H9 (cell line): ENCODE data around the gene BOLA3. TPM values are rescaled to one million over a fixed set of nuclear protein-coding genes. Genes with fewer than 3 reads are reported as not detected.

Source experiments
- DNase-seq: peaks from one replicate; pipeline ENCODE4 v3.0.0-alpha.2; 2017
- H2AFZ ChIP-seq: one replicate; pipeline ENCODE4 v1.6.1; 2013; ENCODE audit warnings: mild to moderate bottlenecking, low read length, control low read depth, moderate library complexity
- H2AK5ac ChIP-seq: 2 replicates; pipeline ENCODE4 v1.6.1; 2013; ENCODE audit warnings: low read length, control low read depth, mixed read lengths; ENCODE audit not compliant: insufficient read length
- H2BK120ac ChIP-seq: one replicate; pipeline ENCODE4 v1.6.1; 2013; ENCODE audit warnings: low read depth, mild to moderate bottlenecking, low read length, control low read depth, inconsistent platforms; ENCODE audit not compliant: poor library complexity, severe bottlenecking
- H2BK12ac ChIP-seq: 2 replicates; pipeline ENCODE4 v1.6.1; 2013; ENCODE audit warnings: low read length, control low read depth, mixed read lengths, low read depth; ENCODE audit not compliant: insufficient read length
- H2BK15ac ChIP-seq: 2 replicates; pipeline ENCODE4 v1.6.1; 2013; ENCODE audit warnings: low read depth, low read length, control low read depth
- H2BK20ac ChIP-seq: one replicate; pipeline ENCODE4 v1.6.1; 2013; ENCODE audit warnings: low read depth, mild to moderate bottlenecking, low read length, control low read depth, inconsistent platforms; ENCODE audit not compliant: poor library complexity, severe bottlenecking
- H2BK5ac ChIP-seq: 2 replicates; pipeline ENCODE4 v1.6.1; 2013; ENCODE audit warnings: low read length, control low read depth, mixed read lengths; ENCODE audit not compliant: insufficient read length
- H3K14ac ChIP-seq: 2 replicates; pipeline ENCODE4 v1.6.1; 2013; ENCODE audit warnings: low read length, control low read depth; ENCODE audit not compliant: insufficient read depth
- H3K18ac ChIP-seq: 2 replicates; pipeline ENCODE4 v1.6.1; 2013; ENCODE audit warnings: low read depth, mild to moderate bottlenecking, mixed read lengths, low read length, control low read depth; ENCODE audit not compliant: insufficient read length
- H3K23ac ChIP-seq: 2 replicates; pipeline ENCODE4 v1.6.1; 2013; ENCODE audit warnings: low read length, control low read depth, mixed read lengths, low read depth; ENCODE audit not compliant: insufficient read length
- H3K23me2 ChIP-seq: 2 replicates; pipeline ENCODE4 v1.6.1; 2013; ENCODE audit warnings: low read depth, mild to moderate bottlenecking, mixed read lengths, low read length, control low read depth; ENCODE audit not compliant: insufficient read length, poor library complexity, severe bottlenecking
- H3K27ac ChIP-seq: 2 replicates; pipeline ENCODE4 v1.5.1; 2013; ENCODE audit warnings: low read length, control low read depth, mixed read lengths, low read depth; ENCODE audit not compliant: insufficient read length
- H3K27me3 ChIP-seq: 2 replicates; pipeline ENCODE4 v1.6.1; 2013; ENCODE audit warnings: low read length, control low read depth, inconsistent platforms; ENCODE audit not compliant: insufficient read depth
- H3K4ac ChIP-seq: 2 replicates; pipeline ENCODE4 v1.6.1; 2013; ENCODE audit warnings: low read depth, mild to moderate bottlenecking, control low read depth, inconsistent platforms, low read length, moderate library complexity
- H3K4me1 ChIP-seq: 2 replicates; pipeline ENCODE4 v1.6.1; 2013; ENCODE audit warnings: low read length, control low read depth, inconsistent platforms; ENCODE audit not compliant: insufficient read depth
- H3K4me2 ChIP-seq: 2 replicates; pipeline ENCODE4 v1.6.1; 2013; ENCODE audit warnings: low read length, control low read depth, mixed read lengths; ENCODE audit not compliant: insufficient read length, insufficient read depth
- H3K56ac ChIP-seq: 2 replicates; pipeline ENCODE4 v1.6.1; 2013; ENCODE audit warnings: low read depth, mild to moderate bottlenecking, mixed read lengths, low read length, control low read depth; ENCODE audit not compliant: insufficient read length
- H3K79me1 ChIP-seq: 2 replicates; pipeline ENCODE4 v1.6.1; 2013; ENCODE audit warnings: low read depth, mild to moderate bottlenecking, moderate library complexity, low read length, control low read depth, inconsistent platforms; ENCODE audit not compliant: insufficient read depth, poor library complexity, severe bottlenecking
- H3K79me2 ChIP-seq: 2 replicates; pipeline ENCODE4 v1.6.1; 2013; ENCODE audit warnings: low read length, control low read depth, inconsistent platforms; ENCODE audit not compliant: insufficient read depth
- H3K9ac ChIP-seq: 2 replicates; pipeline ENCODE4 v1.6.1; 2013; ENCODE audit warnings: low read length, control low read depth, mixed read lengths; ENCODE audit not compliant: insufficient read length; ENCODE audit errors: extremely low read depth
- H3K9me3 ChIP-seq: one replicate; pipeline ENCODE4 v1.6.1; 2013; ENCODE audit warnings: low read depth, low read length, inconsistent platforms; ENCODE audit not compliant: control insufficient read depth
- H3T11ph ChIP-seq: one replicate; pipeline ENCODE4 v1.6.1; 2013; ENCODE audit warnings: mild to moderate bottlenecking, low read length, control low read depth, inconsistent platforms
- H4K20me1 ChIP-seq: one replicate; pipeline ENCODE4 v1.6.1; 2013; ENCODE audit not compliant: control insufficient read depth, insufficient read length, insufficient read depth
- H4K5ac ChIP-seq: 2 replicates; pipeline ENCODE4 v1.6.1; 2013; ENCODE audit warnings: low read depth, mild to moderate bottlenecking, mixed read lengths, low read length, control low read depth; ENCODE audit not compliant: insufficient read length
- H4K8ac ChIP-seq: replicated peaks from 2 replicates; pipeline ENCODE4 v1.6.1; 2013; ENCODE audit warnings: low read length, control low read depth, mixed read lengths, low read depth; ENCODE audit not compliant: insufficient read length
- H4K91ac ChIP-seq: 2 replicates; pipeline ENCODE4 v1.6.1; 2013; ENCODE audit warnings: low read depth, mild to moderate bottlenecking, moderate library complexity, mixed read lengths, low read length, control low read depth; ENCODE audit not compliant: insufficient read length
- H3K27ac Mint-ChIP-seq, 3 experiments: 2 replicates in 2 of 3; 3 replicates in 1 of 3; pipeline ENCODE4 v1.8.0; 2020 to 2021; ENCODE audit warnings: mixed read lengths in 3 of 3, mild to moderate bottlenecking in 1 of 3, moderate library complexity in 1 of 3
- H3K27me3 Mint-ChIP-seq: 2 replicates; pipeline ENCODE4 v1.8.0; 2021; ENCODE audit warnings: low read depth, mild to moderate bottlenecking, moderate library complexity, mixed read lengths
- H3K36me3 Mint-ChIP-seq, 3 experiments: 2 replicates in 2 of 3; 3 replicates in 1 of 3; pipeline ENCODE4 v1.8.0; 2020 to 2021; ENCODE audit warnings: low read depth in 3 of 3, mixed read lengths in 3 of 3; ENCODE audit not compliant: insufficient read depth in 1 of 3
- H3K4me1 Mint-ChIP-seq, 2 experiments: 2 replicates each; pipeline ENCODE4 v1.8.0; 2020; ENCODE audit warnings: mixed read lengths in 2 of 2
- H3K4me3 Mint-ChIP-seq, 2 experiments: 2 replicates in 1 of 2; 3 replicates in 1 of 2; pipeline ENCODE4 v1.8.0; 2020 to 2021; ENCODE audit warnings: mild to moderate bottlenecking in 2 of 2, mixed read lengths in 2 of 2, moderate library complexity in 1 of 2
- H3K9me3 Mint-ChIP-seq, 2 experiments: 2 replicates in 1 of 2; 3 replicates in 1 of 2; pipeline ENCODE4 v1.8.0; 2020; ENCODE audit warnings: mild to moderate bottlenecking in 2 of 2, mixed read lengths in 2 of 2, moderate library complexity in 1 of 2
- CTCF ChIP-seq: fragments of 200-600 bp; sonication (generic); conservative IDR thresholded peaks from 3 replicates; pipeline ENCODE4 v1.8.0; 2021; ENCODE audit warnings: antibody characterized with exemption, mild to moderate bottlenecking
- WGBS: extraction: QIAGEN DNeasy Blood & Tissue Kit; methylation state at CpG from one replicate; pipeline ENCODE4 v1.1.7; 2013; ENCODE audit warnings: missing lambda C conversion rate, low lambda C conversion rate, mixed read lengths; ENCODE audit not compliant: insufficient read length; ENCODE audit errors: extremely low coverage; 5-methylcytosine and 5-hydroxymethylcytosine counted together
- total RNA-seq: library from RNA; stranded (reverse); gene quantifications from 2 replicates; pipeline ENCODE4 v1.2.1, GENCODE V29; 2021

The BOLA3 gene
- total RNA-seq, 1 experiment from 2014 or later: 45.0 TPM

GRCh38 chr2:74162951-74163350 lies 15.2 kb upstream of the BOLA3 start:
- no peak overlapping the region for H3K18ac ChIP-seq
- no peak; the same call in 2 of the 3 replicates for TF ChIP-seq CTCF

More at GRCh38 chr2:74162951-74163350, 15.2 kb upstream of the BOLA3 start:
- H3K79me2 ChIP-seq: peaks cover 1% of the 10 kb centered on the region; the same call in 1 of the 2 replicates
- no peaks in the 10 kb centered on the region for H3K23me2 ChIP-seq
- H3K27ac ChIP-seq: no peak overlapping the region
- H3K9me3 ChIP-seq: no peaks in the 10 kb centered on the region
- H4K5ac ChIP-seq: no peak overlapping the region
- no peak overlapping the region for H3K4me2 ChIP-seq
- H3K4me1 Mint-ChIP-seq: no peaks in the 10 kb centered on the region
- no peak overlapping the region for H3K56ac ChIP-seq
- no peak overlapping the region for H3K4ac ChIP-seq
- no peak overlapping the region for H3K4me3 Mint-ChIP-seq
- H3K23ac ChIP-seq: no peak overlapping the region
- H2BK120ac ChIP-seq: no peak overlapping the region
- no peaks in the 10 kb centered on the region for H4K20me1 ChIP-seq
- no peak overlapping the region for H2AK5ac ChIP-seq
- peaks cover 2% of the 10 kb centered on the region for H3K79me1 ChIP-seq
- H3K27me3 Mint-ChIP-seq: no peaks in the 10 kb centered on the region
- H3K9ac ChIP-seq: no peak overlapping the region
- no peak for DNase-seq
- no peak overlapping the region for H2BK5ac ChIP-seq
- no peak overlapping the region for H3T11ph ChIP-seq
- H2BK12ac ChIP-seq: no peak overlapping the region
- no peak overlapping the region for H2BK20ac ChIP-seq
- H3K27me3 ChIP-seq: no peaks in the 10 kb centered on the region
- peaks cover 41 to 81% (median 79%) of the 10 kb centered on the region in 3 experiments; a peak in 6 of 7 replicates for H3K36me3 Mint-ChIP-seq
- no peak overlapping the region for H4K91ac ChIP-seq
- WGBS: no CpG with 5 or more reads among the region's 6 CpGs
- no peak overlapping the region for H4K8ac ChIP-seq
- H2AFZ ChIP-seq: no peak overlapping the region
- H2BK15ac ChIP-seq: no peak overlapping the region
- H3K27ac Mint-ChIP-seq: no peak overlapping the region
- no peaks in the 10 kb centered on the region for H3K4me1 ChIP-seq
- H3K9me3 Mint-ChIP-seq: no peaks in the 10 kb centered on the region
- H3K14ac ChIP-seq: no peak overlapping the region
